ENCODE results near the gene COL23A1. TPM values are rescaled to one million over a fixed set of nuclear protein-coding genes. Genes with fewer than 3 reads are reported as not detected.

The COL23A1 gene
- total RNA-seq, 1 donor from 2014 or later = 0.19 TPM

DNA sequence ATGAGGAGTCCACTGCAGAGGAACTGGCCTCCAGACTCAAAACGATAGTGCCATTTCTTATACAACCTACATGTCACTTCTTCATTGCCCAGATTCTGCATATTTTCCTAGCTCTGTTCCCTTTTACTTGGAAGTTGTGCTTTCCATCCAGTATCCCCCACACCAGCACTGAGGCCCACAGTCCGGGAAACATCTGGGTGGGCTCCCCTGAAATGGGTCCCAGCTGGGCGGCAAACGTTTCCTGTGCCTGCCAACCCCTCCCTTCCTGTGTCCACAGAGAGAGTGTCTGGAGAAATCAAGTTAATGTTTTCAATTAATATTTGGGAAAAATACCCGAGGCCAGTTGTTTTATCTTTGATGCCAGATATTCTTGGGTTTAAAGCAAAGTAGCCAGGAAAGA is 111.8 kb downstream of the COL23A1 start:
- DNase-seq (ENCODE audit: low read depth) = no peak

DNA sequence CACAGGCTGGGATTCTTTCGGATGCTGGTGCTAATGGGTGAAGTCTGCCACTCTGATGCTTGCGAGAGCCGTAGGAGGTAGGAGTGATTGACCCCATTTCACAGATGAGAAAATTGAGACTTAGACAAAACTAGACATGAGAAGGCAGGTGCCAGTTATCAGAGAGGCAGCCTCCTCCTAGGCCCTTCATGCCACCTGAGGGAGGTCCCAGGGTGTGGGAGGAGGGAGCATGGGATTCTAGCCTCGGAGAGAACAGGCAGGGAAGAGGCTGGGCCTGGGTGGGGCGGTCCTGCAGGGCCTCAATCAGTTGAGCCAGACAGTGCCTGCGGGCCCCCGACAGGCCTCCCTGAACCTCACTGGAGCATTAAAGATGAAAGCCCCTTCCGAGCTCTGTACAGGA is 112.4 kb downstream of the COL23A1 start:
- DNase-seq (ENCODE audit: low read depth) = no peak

DNA sequence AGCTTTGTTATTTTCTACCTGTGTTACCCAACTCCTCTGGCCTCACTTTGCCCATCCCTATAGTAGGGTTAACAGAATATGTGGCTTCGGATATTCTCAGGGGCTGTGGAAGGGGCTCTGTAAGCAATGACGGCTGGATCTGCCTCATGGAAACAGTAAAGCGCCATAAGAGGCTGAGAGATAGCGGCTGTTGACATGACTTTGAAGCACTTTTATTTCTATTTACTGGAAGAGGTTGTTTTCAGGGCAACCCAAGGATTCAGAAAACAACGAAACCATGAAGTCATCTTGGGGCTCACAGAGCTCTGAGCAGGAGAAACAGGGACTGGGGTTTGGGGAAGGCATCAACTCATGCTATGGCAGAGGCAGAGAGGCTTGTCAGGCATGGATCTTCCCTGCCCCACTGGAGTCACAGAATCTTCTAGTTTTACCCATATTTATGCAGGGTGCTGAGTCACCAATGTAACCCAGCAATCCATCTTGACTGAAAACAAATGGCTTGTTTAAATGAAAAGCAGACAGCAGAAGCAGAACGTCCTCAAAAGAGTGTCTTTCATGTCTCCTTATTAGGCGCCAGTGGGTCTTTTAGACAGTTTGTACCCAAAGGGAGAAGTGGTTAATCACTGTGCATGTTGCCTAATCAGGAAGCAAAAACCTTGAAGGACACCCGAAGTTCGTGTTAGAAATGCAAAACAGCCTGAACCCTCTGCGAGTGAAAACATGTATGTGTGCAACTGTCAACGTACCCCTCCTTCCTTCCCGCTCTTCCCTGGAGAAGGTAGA is 113.0 kb downstream of the COL23A1 start:
- DNase-seq (ENCODE audit: low read depth) = no peak

DNA sequence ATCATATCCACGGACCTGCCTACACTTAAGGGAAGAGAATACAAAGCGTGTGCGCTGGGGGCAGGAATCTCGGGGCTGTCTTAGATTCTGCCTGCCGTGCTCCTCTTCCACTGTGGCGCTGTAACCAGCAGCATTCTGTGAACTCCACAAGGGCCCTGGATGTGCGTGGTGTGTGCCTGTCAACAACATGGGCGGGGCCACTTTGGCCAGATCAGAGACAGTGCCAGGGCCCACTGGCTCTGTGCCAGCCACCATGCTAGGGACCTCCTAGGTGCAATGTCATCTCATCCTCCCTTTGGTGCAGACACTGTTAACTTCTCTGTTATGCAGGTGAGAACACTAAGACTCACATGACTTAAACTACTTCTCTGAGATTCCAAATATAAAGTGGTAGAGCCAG is 113.7 kb downstream of the COL23A1 start:
- DNase-seq (ENCODE audit: low read depth) = no peak

DNA sequence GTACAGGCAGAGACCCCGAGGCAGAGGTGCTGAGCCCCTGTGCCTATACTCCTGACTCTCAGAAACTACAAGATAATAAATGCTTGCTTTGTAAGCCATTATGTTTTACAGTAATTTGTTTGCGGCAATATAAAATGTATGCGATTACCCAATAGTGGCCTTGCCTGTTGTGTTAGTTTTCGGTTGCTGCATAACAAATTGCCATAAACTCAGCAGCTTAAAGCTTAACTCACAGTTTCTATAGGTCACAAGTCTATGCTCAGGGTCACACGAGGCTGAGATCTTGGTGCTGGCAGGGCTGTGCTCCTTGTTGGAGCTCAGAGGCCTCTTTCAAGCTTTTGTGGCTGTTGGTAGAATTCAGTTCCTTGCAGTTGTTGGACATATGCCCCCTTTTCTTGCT is 114.8 kb downstream of the COL23A1 start:
- no peak for DNase-seq (ENCODE audit: low read depth)

DNA sequence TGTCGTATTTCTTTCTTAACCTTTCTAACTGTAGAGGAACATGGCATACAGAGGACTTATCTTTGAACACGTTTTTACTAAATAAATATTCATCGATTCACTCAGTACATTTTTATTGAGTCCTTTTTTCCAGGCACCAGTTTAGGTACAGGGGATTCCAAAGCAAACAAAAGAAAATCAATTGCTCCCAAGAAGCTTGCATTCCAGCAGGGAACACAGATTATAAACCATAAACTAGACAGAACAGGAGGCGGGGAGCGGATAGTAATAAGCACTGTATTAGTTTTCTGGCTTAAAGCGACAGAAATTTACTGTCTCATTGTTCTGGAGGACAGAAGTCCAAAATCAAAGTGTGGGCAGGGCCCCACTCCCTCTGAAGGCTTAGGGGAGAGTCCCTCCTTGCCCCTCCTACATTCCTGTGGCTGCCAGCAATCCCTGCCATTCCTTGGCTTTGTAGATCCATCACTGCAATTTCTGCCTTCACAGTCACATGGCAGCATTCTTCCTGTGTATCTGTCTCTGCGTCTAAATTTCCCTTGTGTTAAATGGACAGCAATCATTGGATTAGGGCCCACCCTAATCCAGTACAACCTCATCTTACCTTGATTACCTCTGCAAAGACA is 115.5 kb downstream of the COL23A1 start:
- DNase-seq (ENCODE audit: low read depth) = no peak

DNA sequence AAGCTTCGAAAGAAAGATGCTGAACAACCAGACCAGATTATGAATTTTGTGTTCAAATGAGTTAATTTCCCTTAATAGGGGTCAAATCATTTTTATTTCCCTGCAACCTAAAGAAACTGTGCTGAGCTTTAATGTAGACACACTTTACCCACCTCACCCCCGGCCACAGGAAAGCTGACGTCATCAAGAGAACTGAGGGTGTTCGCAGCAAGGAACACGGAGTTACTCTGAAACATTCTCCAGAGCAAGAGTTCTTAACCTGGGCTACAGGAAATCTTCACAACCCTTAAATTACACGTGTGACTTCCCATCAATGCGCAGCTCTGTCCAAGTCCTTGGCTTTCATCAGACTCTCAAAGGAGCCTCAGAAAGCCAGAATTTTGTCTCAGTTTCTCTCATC is 116.3 kb downstream of the COL23A1 start:
- no peak for DNase-seq (ENCODE audit: low read depth)

DNA sequence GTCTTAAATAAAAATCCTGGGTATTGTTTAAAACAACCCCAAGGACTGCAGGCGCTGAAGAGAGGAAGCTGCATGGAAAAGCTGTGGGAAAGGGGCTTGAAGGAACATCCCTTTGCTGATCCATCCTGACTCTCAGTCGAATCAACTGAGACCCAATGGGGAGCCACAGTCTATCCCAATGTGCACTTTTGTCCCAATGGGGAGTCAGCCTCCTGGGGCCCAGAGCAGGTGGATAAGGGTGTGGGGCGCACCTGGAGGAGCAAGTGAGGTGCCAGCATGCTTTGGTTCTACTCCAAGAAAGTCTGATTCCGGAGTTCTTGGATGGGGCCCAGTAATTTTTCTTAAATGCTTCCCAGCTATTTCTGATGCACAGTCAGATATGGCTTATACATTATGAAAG is 118.1 kb downstream of the COL23A1 start:
- DNase-seq (ENCODE audit: low read depth) = no peak

DNA sequence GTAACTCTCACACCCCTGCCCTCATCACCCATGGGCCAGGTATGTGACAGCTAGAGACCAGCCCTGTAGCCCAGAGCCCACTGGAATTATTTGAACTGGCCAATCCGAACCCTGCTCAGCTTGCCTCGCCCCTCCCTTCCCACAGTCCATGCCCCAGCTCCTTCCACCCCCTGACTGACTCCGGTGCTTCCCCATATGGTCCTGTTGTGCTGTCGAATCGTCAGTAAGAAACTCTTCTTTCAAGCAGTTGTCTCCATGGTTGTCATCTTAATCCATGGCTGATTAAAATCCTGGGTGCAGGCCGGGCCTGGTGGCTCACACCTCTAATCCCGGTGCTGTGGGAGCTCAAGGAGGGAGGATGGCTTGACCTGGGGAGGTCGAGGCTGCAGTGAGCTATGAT is 118.5 kb downstream of the COL23A1 start:
- DNase-seq (ENCODE audit: low read depth) = no peak

DNA sequence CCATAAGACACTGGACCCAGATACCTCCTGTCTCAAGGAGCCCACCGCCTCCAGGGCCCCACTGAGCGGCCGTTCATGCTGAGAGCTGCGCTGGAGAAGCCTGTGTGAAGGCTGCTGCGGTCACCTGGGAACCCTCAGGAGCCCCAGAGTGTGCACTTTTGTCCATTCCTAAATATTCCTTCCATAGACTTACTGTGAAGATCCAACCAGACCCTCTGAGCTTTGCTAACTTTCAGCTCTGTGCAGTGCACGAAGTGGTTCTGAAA is 119.5 kb downstream of the COL23A1 start:
- DNase-seq (ENCODE audit: low read depth) = no peak

DNA sequence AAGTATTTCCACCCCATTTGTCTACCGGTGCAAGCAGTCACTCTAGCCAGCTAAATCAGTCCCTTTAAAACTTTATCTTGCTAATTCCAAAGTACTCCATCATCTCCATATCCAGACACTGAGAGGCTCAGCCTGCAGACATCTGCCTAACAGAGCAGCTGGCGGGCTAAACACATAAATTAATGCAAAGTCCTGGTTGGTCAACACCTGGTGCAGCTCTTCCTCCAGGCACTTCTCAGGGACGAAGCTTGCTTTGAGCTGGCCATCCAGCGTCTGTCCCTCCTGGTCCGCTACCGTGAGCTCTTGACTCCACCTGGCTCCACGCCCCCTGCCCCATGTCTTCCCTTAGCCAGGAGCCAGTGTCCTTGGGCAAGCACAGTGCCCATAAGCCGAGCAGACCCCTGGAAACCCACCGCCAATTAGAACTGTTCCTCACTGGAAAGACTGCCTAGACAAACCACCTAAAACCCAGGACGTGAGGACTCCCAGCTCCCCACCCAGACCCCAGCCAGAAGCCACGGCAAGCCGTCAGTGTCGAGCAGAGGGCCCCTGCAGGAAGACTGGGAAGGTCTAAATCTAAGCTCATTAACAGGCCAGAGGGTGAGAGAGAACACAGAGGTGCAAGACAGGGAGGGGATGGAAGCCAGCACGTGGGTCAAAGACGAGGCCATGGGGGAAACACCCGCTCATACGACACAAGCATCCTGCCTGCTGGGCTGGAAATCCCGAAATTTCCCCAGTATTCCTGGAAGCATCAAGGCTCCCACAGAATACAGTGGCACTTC is 120.0 kb downstream of the COL23A1 start:
- no peak for DNase-seq (ENCODE audit: low read depth)

DNA sequence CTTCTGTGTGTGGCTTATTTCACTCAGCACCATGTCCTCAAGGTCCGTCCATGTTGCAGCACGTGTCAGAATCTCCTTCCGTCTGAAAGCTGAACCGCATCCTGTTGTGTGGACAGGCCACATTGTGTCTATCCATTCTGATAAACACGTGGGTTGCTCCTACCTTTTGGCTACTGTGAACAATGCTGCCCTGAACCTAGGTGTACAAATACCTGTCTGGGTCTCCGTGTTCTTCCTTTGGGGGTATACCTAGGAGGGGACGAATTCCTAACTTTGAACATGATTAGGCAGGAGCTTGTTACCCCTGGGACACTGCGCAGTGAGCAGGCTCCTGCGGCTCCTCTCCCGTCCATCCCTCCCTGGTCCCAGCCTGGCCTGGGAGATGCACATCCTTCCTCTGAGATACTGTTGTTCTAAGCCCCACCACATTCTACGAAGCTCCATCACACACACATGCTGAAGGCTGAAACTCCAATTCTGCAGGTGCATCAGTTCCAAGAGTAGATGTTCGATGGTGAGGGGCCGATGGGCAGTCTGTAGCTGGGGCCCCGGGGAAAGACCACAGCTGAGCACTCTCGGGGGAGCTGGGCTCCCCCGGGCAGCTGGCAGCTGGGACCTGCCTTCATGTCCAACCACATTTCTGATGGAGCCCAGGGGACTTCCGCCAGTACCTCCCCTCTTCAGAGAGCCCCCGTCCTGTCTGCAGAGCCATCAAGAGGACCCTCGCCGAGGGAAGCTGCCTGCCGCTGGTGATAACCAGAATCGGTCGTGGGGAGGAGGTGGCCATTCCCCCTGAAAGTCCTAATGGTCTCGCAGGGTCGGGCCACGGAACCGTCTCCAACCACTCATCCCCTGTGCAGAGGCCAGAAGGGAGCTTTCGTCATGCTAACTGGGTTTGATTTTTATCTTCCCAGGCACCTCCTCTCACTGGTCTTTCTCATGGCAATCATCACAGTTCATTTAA is 120.9 kb downstream of the COL23A1 start:
- no peak for DNase-seq (ENCODE audit: low read depth)

DNA sequence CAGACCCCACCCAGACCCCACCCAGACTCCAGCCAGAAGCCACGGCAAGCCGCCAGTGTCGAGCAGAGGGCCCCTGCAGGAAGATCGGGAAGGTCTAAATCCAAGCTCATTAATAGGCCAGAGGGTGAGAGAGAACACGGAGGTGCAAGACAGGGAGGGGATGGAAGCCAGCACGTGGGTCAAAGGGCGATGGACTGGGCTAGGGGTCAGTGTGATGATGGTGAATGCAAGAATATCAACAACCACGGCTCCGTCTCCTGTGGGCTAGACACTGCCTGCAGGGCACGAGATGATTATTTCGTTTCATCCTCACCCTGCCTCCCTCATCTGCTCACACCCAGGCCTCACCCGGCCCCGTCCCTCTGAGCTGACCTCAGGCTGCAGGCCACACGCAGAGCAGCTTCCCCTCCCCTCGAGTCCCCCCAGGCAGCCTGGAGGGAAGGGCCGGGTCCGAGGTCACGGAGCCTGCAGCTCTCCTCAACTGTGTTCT is 122.0 kb downstream of the COL23A1 start:
- DNase-seq (ENCODE audit: low read depth) = no peak

DNA sequence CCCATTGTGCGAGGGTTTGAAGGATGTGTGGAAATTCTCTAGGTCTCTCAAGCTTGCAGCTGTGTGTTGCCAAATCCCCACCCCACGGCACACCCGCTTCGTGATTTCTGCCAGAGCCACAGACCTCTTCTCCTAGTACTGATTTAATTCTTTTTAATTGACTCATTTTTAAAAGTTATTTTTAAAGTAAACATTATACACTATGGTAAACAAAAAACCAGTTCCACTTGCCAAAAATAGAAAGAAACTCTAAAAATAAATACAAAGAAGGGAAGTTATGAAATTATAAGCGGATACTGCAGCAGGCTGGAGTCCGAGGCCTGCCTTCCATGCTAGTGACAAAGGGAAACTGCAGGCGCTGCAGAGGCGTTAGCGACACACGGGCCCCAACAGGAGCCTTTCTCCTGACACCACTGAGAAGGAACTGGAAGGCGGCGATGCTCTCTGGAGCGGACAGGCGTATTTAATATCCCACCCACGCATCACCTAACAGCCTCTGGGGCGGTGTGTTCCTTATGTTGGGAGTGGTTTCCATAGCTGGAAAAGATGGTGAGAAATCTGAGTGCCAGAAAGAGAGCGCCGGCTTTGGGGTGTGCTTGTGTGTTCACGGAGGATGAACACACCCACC is 122.5 kb downstream of the COL23A1 start:
- DNase-seq (ENCODE audit: low read depth) = no peak

DNA sequence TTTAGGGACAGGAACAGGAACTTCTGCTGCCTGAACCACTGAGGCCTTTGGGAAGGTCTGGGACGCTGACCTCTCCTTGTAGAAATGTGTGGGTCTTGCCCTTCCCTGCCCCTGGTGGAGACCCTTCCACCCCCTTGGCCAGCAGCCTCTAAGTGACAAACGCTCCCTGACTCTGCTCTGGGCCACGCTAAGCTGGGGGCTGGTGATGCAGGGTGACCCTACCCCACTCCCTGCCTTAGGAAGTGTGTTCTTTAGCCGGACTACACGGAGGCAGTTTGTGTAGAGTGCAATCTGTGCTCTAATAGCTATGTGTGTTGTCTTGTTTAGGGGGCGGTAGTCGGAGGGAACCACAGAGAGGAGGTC is 123.0 kb downstream of the COL23A1 start:
- DNase-seq (ENCODE audit: low read depth) = no peak

DNA sequence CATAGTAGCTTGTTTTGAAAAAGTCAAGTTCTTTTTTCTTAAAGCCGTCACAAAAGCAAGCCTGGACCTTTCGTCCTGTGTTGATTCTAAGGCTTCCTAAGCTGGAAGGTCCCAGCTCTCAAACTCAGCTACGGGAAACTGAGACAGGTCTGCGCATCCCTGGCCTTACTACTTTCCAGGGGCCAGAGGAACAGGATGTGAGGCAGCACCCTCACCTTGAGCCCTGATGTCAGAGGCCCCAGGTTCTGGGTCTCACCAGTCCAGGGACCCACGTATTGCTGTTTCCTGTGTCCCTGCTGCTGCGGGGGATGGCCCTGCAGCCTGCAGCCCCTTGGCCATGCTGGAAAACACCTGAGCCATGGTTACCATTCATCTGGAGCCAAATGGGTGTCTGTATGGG is 123.9 kb downstream of the COL23A1 start:
- no peak for DNase-seq (ENCODE audit: low read depth)

DNA sequence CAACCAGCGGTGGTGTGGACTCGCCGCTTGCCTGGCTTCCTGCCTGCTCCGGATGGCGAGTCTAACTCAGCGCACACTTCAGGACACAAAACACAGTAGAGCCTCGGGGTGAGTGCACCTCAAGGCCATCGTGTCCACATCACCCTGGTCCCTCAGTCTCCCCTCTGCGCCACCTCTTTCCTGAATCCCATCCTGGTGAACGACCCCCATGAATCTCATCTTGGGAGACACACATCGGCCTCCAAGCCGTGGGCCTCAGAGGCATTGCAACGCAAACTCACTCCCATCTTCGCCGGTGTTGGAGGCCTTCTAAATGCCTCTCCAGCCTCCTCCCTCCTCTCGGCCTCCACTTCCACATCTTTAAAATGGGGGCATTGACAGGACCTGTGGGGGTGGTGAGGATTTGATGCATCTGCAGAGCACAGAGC is 124.3 kb downstream of the COL23A1 start:
- DNase-seq (ENCODE audit: low read depth) = no peak

DNA sequence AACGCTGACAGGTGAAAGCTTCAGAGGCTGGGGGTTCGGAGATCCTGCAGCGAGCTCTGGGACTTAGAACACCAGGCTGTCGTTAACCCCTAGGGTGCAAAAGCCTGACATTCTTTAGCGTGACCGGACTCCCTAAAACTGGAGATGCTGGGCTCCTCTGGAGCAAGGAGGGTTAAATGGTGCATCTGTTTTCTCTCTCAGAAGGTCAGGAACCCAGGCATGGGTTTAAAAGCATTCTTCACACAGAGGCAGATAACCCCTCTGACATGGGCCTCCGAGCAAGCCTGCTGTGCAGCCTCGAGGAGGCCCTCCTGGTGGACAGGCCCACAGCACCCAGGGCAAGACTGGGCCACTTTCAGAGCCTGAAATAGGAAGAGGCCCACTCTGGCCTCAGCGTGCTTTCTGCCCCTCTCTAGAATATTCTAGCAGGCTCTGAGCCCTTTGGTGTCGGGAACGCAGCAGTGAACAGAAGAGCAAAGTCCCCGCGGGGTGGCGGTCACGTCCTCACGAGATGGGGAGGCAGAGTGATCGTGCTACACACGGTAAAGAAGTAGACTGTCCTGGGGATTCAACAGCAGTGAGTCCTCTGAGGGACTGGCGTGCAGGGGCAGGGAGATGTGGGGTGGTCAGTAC is 124.8 kb downstream of the COL23A1 start:
- no peak for DNase-seq (ENCODE audit: low read depth)

DNA sequence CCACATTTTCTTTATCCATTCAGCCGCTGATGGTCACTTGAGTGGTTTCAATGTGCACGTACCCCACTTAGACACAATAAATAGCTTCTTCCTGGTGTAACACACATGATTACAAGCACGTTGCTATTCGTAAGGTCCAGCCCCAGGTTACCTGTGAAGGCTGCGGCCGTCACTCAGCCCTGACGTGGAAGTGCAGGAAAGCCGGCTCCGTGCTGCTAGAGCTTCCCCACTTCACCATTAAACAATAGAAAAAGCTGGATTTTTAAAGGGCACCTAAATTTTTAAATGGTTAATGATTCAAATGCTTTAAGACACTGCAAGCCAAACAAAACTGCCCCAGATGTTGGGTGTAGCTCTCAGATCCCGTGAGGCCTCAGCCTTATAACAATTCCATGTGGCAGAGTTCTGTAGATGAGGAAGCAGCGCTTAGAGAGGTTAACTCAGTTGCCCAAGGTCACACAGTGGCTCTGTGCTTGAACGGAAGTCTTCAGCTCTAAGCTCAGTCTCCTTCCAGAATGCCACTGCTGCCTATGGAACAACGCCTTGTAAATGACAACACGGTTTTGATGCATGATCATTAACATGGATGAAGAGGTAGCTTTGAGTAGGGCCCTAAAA is 125.7 kb downstream of the COL23A1 start:
- DNase-seq (ENCODE audit: low read depth) = no peak

Data from myocyte (in vitro differentiated cells).